Kidney tubule cell (primary cell): ENCODE results near the gene SLC2A9.

ENCODE experiments used
- DNase-seq: peaks from one replicate; pipeline ENCODE4 v3.0.0-alpha.2; 2018; ENCODE audit warnings: low spot score

Gene SLC2A9

GRCh38 chr4:9926586-9926985, 94.7 kb downstream of the SLC2A9 start:
- DNase-seq, result no peak

GRCh38 chr4:9925750-9926439, 95.4 kb downstream of the SLC2A9 start:
- DNase-seq, result no peak

DNA sequence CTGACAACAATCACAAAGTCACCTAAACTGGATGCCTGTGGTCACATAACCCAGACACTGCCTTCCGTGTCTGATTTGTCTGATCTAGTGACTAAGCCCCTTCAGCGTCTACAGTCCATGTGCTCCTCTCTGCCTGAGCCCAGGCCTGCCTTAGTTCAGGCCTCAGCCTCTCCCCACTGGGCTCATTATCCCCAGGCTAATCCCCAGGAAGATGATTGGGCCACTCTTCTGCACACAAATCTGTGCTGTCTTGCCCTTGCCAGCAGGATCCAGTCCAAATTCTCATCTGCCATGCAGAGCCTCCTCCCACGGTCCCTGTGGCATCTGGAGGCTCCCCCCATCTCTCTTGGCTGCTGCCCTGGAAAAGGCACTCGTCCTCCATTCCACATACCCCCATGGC, 96.5 kb downstream of the SLC2A9 start:
- DNase-seq, result peak; percentile 89

- peak; percentile 18 for DNase-seq
Observed at GRCh38 chr4:9923195-9923812, 98.0 kb downstream of the SLC2A9 start.

- no peak for DNase-seq
Observed at GRCh38 chr4:9921326-9921725, 100.0 kb downstream of the SLC2A9 start.

DNA sequence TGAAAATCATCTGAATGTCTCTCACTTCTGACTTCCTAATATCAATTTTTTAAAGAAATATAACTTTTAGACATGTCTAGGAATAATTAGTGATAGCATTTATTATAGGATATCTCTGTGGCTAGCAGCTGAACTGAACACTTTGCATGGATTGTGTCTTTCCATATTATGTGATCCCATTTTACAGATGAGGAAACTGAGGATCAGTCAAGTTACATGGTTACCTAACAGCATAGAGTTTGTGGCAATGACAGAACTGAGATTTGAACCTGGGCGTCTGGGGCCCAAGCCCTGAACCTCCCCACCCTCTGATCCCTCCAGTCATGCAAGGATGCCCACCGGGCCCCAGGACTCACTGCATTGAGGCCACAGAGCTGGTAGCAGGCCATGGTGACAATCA, 101.3 kb downstream of the SLC2A9 start:
- DNase-seq, result no peak

GRCh38 chr4:9919047-9919446, 102.2 kb downstream of the SLC2A9 start:
- DNase-seq, result no peak

DNA sequence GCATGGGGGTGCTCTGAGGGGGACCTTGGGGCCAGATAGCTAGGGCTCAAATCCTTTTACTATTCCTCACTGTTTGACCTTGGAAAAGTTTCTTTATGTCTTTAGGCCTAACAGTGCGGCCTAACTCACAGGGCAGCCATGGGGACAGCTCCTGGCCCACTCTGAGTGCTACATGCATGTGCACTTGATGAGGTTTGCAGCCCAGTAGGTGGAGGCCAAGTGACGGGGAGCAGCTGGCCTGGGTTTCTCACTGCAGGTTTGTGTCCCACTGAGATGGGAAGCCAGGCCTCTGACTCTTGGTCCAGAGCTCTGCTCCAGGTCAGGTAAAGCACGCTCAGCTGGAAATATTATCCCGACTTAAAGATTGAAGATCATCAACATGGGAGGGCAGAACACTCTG, 102.8 kb downstream of the SLC2A9 start:
- no peak for DNase-seq

DNA sequence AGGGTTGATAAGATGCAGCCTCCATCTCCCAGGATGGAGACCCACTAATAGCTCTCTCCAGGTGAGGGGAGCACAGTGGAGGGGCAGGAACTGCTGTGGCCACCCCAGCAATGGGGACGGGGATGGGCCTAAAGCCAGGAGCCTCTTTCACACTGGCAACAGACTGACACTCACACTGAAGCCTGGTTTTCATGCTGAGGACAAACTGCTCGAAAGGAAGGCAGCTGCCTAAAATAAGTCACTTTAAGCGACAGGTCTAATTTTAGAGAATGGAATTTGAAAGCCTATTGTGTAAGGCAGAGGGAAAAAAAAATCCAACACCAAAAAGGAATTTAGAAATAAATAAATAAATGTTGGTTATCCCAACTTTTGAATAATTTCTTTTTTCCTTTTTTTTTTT, 104.4 kb downstream of the SLC2A9 start:
- no peak for DNase-seq

GRCh38 chr4:9916346-9916745, 105.0 kb downstream of the SLC2A9 start:
- DNase-seq, result no peak

DNA sequence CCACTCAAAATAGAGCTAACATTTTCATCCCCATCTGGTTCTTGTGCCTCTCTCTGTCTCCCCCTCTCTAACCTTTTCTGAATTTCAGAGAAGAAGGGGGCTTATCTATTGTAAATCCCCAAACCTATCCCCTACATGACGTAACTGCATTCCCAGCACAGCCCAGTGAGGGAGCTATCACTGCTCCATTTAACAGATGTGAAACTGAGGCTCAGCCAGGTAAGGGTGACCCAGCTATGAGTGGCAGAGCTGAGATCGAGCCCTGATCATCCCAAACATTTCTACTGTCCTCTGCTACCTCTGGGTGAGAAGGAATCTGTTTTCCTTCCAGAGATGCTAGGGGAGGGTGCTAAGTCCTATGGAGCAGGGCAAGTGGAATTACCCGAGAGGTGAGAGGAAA, 107.5 kb downstream of the SLC2A9 start:
- no peak for DNase-seq

- DNase-seq, result no peak
Observed at GRCh38 chr4:9906996-9907395, 114.3 kb downstream of the SLC2A9 start.

- peak; percentile 83 for DNase-seq
Observed at GRCh38 chr4:9904976-9905587, 116.2 kb downstream of the SLC2A9 start.

GRCh38 chr4:9903317-9903716, 118.0 kb downstream of the SLC2A9 start:
- no peak for DNase-seq

- peak; percentile 18 for DNase-seq
Observed at GRCh38 chr4:9901257-9901656, 120.0 kb downstream of the SLC2A9 start.

GRCh38 chr4:9900633-9901032, 120.7 kb downstream of the SLC2A9 start:
- DNase-seq, result peak; percentile 29

DNA sequence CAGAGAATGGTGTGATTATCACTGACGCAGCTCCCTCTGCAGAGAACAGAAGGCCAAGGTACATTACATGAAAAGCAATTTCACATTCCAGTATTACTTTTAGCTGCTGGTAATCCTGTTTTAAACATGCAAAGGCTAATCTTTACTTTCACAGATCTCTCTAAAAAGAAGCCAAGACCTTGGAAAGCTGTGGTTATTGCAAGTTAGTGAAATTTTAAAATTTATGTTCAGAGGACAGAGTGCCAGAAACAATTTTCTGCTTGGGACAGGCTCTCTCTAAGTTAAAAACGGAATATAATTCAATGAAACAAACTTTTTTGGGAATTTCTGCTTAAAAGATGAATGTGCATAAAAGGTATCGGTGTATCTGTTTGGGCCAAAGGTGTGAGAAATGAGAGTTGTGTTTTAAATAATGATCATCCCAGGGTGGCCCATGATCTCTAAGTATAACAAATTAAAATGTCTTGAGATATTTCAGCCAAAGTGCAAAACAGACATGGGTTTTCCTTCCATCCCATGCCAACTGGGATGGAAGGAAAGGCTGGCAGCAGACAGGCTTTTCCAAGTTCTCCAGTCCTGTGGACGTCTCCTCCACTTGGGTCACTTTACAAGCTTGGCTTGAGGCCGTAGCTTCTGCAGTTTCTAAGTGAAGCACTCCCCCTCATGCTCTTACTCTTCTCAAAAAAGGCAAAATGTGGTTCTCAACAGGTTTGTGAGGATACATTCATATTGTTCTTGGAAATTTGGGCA, 121.8 kb downstream of the SLC2A9 start:
- no peak for DNase-seq

DNA sequence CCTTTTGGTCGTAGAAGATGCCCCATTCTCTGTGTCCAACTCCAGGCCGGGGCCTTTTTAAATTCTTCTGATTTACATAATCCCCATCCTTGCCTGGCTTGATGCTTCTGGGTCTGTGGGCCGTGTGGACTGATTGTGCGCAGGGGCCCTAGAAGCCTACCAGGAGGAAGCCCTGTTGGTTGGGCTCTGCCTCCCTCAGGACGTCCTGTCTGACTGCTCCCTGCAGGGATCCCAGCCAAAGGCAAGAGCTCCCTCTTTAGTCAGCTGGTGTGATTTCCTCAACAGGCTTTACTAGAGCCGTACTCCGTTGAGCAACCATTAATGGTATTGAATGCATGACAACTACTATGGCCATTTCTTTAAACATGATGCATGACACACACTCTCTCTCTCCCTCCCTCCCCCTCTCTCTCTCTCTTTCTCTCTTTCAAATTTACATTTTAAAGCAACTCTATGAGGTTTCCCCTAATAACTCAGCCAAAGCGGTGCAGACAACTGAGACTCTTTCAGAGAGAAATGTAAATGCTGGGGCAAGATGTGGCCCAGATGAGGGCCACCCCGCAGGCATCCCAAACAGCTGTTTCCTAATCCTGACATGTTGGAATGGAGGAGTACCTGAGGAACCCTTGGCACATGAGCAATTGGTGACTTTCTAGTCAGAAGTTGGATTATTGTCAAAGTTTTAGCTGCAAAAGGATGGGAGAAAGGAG, 122.5 kb downstream of the SLC2A9 start:
- peak; percentile 51 for DNase-seq

DNA sequence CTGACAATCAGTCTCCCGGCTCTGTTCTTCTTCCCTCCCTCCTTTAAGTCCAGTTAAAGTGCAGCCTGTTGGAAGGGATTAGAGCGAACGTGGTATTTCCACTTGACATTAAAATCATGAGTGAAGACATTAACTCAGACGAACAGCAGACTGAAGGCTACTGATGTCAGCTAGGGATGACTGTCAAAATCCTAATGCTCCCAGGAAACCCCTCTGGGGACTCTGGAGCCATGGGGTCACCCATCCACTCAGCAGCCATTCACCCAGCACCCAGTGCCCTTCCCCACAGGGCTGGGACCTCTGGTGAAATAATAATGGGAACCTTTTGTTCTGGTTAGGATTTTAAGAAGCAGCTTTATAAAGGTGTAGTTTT, 126.0 kb downstream of the SLC2A9 start:
- DNase-seq, result no peak

- no peak for DNase-seq
Observed at GRCh38 chr4:9894644-9895332, 126.5 kb downstream of the SLC2A9 start.

DNA sequence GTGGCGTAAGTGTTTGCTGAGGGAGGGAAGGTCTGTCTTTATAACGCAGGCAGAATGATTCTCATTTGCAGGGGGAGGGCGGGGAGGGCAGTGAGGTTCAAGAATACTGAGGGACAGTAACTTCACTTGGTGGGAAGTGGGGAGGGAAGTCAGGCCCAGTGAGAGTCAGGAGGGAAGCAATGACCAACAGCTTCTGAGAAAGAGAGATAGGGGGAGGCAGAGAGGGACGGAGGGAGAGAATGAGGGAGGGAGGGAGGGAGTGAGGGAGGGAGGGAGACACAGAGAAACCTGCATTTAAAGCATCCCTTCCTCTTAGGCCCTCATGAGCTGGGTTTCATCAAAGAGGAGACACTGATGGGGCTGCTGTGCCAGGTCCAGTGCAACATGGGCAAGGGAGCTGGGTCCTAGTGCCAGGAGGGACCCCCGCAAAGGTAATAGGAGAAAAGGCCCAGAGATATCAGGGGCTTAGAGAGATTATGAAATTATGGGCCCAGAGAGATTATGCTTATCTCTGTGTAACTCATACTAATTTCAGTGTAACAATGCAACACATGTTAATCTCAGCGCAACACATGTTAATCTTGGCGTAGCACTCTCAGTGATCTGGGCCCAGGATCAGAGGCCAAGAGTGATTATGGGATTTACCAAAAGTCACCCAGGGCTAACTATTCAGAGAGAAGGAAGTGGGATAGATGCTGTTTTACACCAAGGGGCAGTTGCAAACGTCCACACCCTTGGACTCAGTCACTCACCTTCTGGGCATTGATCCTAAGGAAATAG, 127.8 kb downstream of the SLC2A9 start:
- DNase-seq, result no peak
